GM18858 (cell line): Measurements from ENCODE around the gene MCUR1.
"Not testable (repeated sequence)": the region's sequence is repeated elsewhere in the genome, so short reads cannot be mapped to it uniquely, and the experiment has no call there.

Experiments used
- ATAC-seq: cut with Tn5 transposase; IDR thresholded peaks from one replicate; pipeline ENCODE4 v1.9.1; 2021; ENCODE audit not compliant: unreplicated experiment

Gene MCUR1

GRCh38 chr6:13829419-13829818 is 15.1 kb upstream of the MCUR1 start:
- ATAC-seq: not testable (repeated sequence)

- ATAC-seq: not testable (repeated sequence)
Measured at GRCh38 chr6:13828656-13829301, 14.4 kb upstream of the MCUR1 start.

GRCh38 chr6:13827032-13827431 is 12.7 kb upstream of the MCUR1 start:
- ATAC-seq: no peak

GRCh38 chr6:13825871-13826270 is 11.5 kb upstream of the MCUR1 start:
- no peak for ATAC-seq

- no peak for ATAC-seq
Measured at GRCh38 chr6:13818341-13818740, 4.0 kb upstream of the MCUR1 start.

- no peak for ATAC-seq
Measured at GRCh38 chr6:13814938-13815575, 700 bp upstream of the MCUR1 start.

GRCh38 chr6:13813621-13814175 is 659 bp downstream of the MCUR1 start:
- ATAC-seq: peak; percentile 32

GRCh38 chr6:13813026-13813425 is 1.3 kb downstream of the MCUR1 start:
- ATAC-seq: no peak

GRCh38 chr6:13812359-13812642 is 2.1 kb downstream of the MCUR1 start:
- no peak for ATAC-seq

- no peak for ATAC-seq
Measured at GRCh38 chr6:13811627-13812358, 2.6 kb downstream of the MCUR1 start.

GRCh38 chr6:13810688-13811446 is 3.5 kb downstream of the MCUR1 start:
- no peak for ATAC-seq

GRCh38 chr6:13808801-13809200 is 5.6 kb downstream of the MCUR1 start:
- ATAC-seq: no peak

GRCh38 chr6:13807696-13808095 is 6.7 kb downstream of the MCUR1 start:
- ATAC-seq: no peak

- no peak for ATAC-seq
Measured at GRCh38 chr6:13803581-13803980, 10.8 kb downstream of the MCUR1 start.

- ATAC-seq: no peak
Measured at GRCh38 chr6:13800615-13801014, 13.7 kb downstream of the MCUR1 start.

- ATAC-seq: no peak
Measured at GRCh38 chr6:13796781-13797180, 17.6 kb downstream of the MCUR1 start.

GRCh38 chr6:13795041-13795750 is 19.2 kb downstream of the MCUR1 start:
- peak; percentile 70 for ATAC-seq

- ATAC-seq: no peak
Measured at GRCh38 chr6:13794184-13794583, 20.2 kb downstream of the MCUR1 start.

GRCh38 chr6:13789746-13790145 is 24.6 kb downstream of the MCUR1 start:
- ATAC-seq: no peak

- ATAC-seq: no peak
Measured at GRCh38 chr6:13788820-13789219, 25.5 kb downstream of the MCUR1 start.

- ATAC-seq: no peak
Measured at GRCh38 chr6:13787137-13787536, 27.2 kb downstream of the MCUR1 start.
